H1 (cell line): ENCODE results near the gene TOP3B. TPM values are rescaled to one million over a fixed set of nuclear protein-coding genes. Genes with fewer than 3 reads are reported as not detected.

ENCODE experiments used
- CTCF ChIA-PET: fragments of 300-600 bp; sonication (Branson Sonifier 250); formaldehyde crosslinking; loops from one replicate; lab custom pipeline; 2021; ENCODE audit not compliant: partially characterized antibody; lab: Charles Lee
- POLR2A ChIA-PET: fragments of 300-600 bp; sonication (Branson Sonifier 250); formaldehyde crosslinking; loops from one replicate; lab custom pipeline; 2021; ENCODE audit warnings: inconsistent platforms; ENCODE audit not compliant: partially characterized antibody; lab: Charles Lee
- DNase-seq, 2 experiments: peaks; one replicate each; pipeline versions ENCODE4 v3.0.0 to v3.0.0-alpha.2; 2010 to 2022; ENCODE audit warnings: low spot score in 2 of 2, low read depth in 1 of 2, mixed read lengths in 1 of 2
- FAIRE-seq: peaks from 2 replicates; lab custom pipeline; 2011; peaks lifted over from hg19 to GRCh38; lab: Jason Lieb, UNC
- H2AFZ ChIP-seq: 2 replicates; pipeline ENCODE4 v1.8.1; 2012; ENCODE audit warnings: low read length, inconsistent platforms
- H2AK5ac ChIP-seq: 2 replicates; pipeline ENCODE4 v1.6.1; 2013; ENCODE audit warnings: low read depth, low read length
- H2BK120ac ChIP-seq: replicated peaks from 2 replicates; pipeline ENCODE3; 2013; ENCODE audit warnings: low read depth, low read length, inconsistent platforms
- H2BK12ac ChIP-seq: 2 replicates; pipeline ENCODE4 v1.6.1; 2013; ENCODE audit warnings: low read depth, low read length
- H2BK15ac ChIP-seq: 2 replicates; pipeline ENCODE4 v1.6.1; 2013; ENCODE audit warnings: low read length
- H2BK20ac ChIP-seq: 2 replicates; pipeline ENCODE4 v1.6.1; 2013; ENCODE audit warnings: low read length
- H2BK5ac ChIP-seq: 2 replicates; pipeline ENCODE4 v1.6.1; 2013; ENCODE audit warnings: low read depth, low read length
- H3K14ac ChIP-seq: 2 replicates; pipeline ENCODE4 v1.6.1; 2013; ENCODE audit warnings: inconsistent platforms; ENCODE audit not compliant: insufficient read length
- H3K18ac ChIP-seq: 2 replicates; pipeline ENCODE4 v1.6.1; 2013; ENCODE audit warnings: low read length; ENCODE audit errors: extremely low read depth
- H3K23ac ChIP-seq: 2 replicates; pipeline ENCODE4 v1.6.1; 2013; ENCODE audit warnings: inconsistent platforms; ENCODE audit not compliant: insufficient read length
- H3K23me2 ChIP-seq: 2 replicates; pipeline ENCODE4 v1.6.1; 2013; ENCODE audit warnings: low read depth, low read length
- H3K27ac ChIP-seq: 2 replicates; pipeline ENCODE4 v1.6.1; 2011; ENCODE audit warnings: low read depth, low read length, inconsistent platforms
- H3K27me3 ChIP-seq, 4 experiments: replicated peaks in 1 of 4; 1 replicate in 1 of 4; 2 replicates in 3 of 4; pipeline versions ENCODE4 v1.6.1 to v1.8.1; 2011 to 2013; ENCODE audit warnings: low read length in 3 of 4, mild to moderate bottlenecking in 3 of 4, inconsistent platforms in 2 of 4, mixed read lengths in 2 of 4, moderate library complexity in 1 of 4; ENCODE audit not compliant: control insufficient read depth in 3 of 4, insufficient read depth in 3 of 4; ENCODE audit errors: extremely low read depth in 1 of 4
- H3K36me3 ChIP-seq, 4 experiments: 2 replicates each; pipeline versions ENCODE4 v1.6.1 to v1.8.1; 2011 to 2013; ENCODE audit warnings: mild to moderate bottlenecking in 4 of 4, low read length in 3 of 4, moderate library complexity in 2 of 4, control low read depth in 1 of 4, inconsistent platforms in 1 of 4; ENCODE audit not compliant: insufficient read depth in 4 of 4, control insufficient read depth in 2 of 4
- H3K4ac ChIP-seq: replicated peaks from 2 replicates; pipeline ENCODE3; 2013; ENCODE audit warnings: low read length, low read depth, mixed read lengths, inconsistent platforms; ENCODE audit not compliant: insufficient read length
- H3K4me1 ChIP-seq, 4 experiments: replicated peaks in 1 of 4; 1 replicate in 1 of 4; 2 replicates in 3 of 4; pipeline versions ENCODE4 v1.6.1 to v1.8.1; 2011 to 2013; ENCODE audit warnings: low read length in 3 of 4, inconsistent platforms in 2 of 4, mixed read lengths in 1 of 4; ENCODE audit not compliant: insufficient read depth in 4 of 4, control insufficient read depth in 3 of 4
- H3K4me2 ChIP-seq, 2 experiments: 2 replicates each; pipeline versions ENCODE4 v1.6.1 to v1.8.1; 2011 to 2013; ENCODE audit warnings: low read depth in 2 of 2, low read length in 2 of 2, control low read depth in 1 of 2, inconsistent platforms in 1 of 2, mild to moderate bottlenecking in 1 of 2; ENCODE audit not compliant: insufficient read depth in 1 of 2
- H3K4me3 ChIP-seq, 4 experiments: fragments of 200-600, 300-600 bp in 1 of 4; sonication (generic), shearing (Covaris generic), sonication (Bioruptor Twin) in 1 of 4; 2 replicates each; pipeline versions ENCODE4 v1.5.1 to v1.8.1; 2011 to 2016; ENCODE audit warnings: low read length in 4 of 4, low read depth in 3 of 4, control low read depth in 2 of 4, inconsistent platforms in 2 of 4, mild to moderate bottlenecking in 2 of 4, mixed read lengths in 1 of 4, moderate library complexity in 1 of 4; ENCODE audit not compliant: insufficient read depth in 2 of 4; ENCODE audit errors: extremely low read depth in 1 of 4
- H3K56ac ChIP-seq: replicated peaks from 2 replicates; pipeline ENCODE3; 2013; ENCODE audit warnings: low read depth, mild to moderate bottlenecking, mixed read lengths, low read length, inconsistent platforms; ENCODE audit not compliant: insufficient read length
- H3K79me1 ChIP-seq: 2 replicates; pipeline ENCODE4 v1.6.1; 2013; ENCODE audit warnings: low read depth, low read length, control low read depth
- H3K79me2 ChIP-seq, 2 experiments: 2 replicates each; pipeline versions ENCODE4 v1.6.1 to v1.8.1; 2012 to 2013; ENCODE audit warnings: low read length in 2 of 2, mild to moderate bottlenecking in 2 of 2, inconsistent platforms in 1 of 2; ENCODE audit not compliant: insufficient read depth in 2 of 2, control insufficient read depth in 1 of 2
- H3K9ac ChIP-seq, 4 experiments: replicated peaks in 1 of 4; 1 replicate in 1 of 4; 2 replicates in 3 of 4; pipeline versions ENCODE4 v1.6.1 to v1.8.1; 2011 to 2013; ENCODE audit warnings: low read depth in 3 of 4, low read length in 3 of 4, control low read depth in 2 of 4, mild to moderate bottlenecking in 2 of 4, moderate library complexity in 2 of 4, inconsistent platforms in 1 of 4; ENCODE audit errors: extremely low read depth in 1 of 4
- H3K9me3 ChIP-seq, 2 experiments: 2 replicates each; pipeline versions ENCODE4 v1.6.1 to v1.8.1; 2012 to 2013; ENCODE audit warnings: mild to moderate bottlenecking in 2 of 2, moderate library complexity in 2 of 2, control low read depth in 1 of 2, inconsistent platforms in 1 of 2, low read depth in 1 of 2, low read length in 1 of 2, mixed read lengths in 1 of 2; ENCODE audit not compliant: insufficient read depth in 2 of 2
- H4K20me1 ChIP-seq, 2 experiments: replicated peaks in 1 of 2; 2 replicates each; pipeline versions ENCODE3 to v1.8.1; 2011 to 2013; ENCODE audit warnings: inconsistent platforms in 2 of 2, low read length in 2 of 2, mild to moderate bottlenecking in 1 of 2; ENCODE audit not compliant: insufficient read depth in 2 of 2, control insufficient read depth in 1 of 2
- H4K5ac ChIP-seq: 2 replicates; pipeline ENCODE4 v1.6.1; 2013; ENCODE audit warnings: low read length, low read depth, mixed read lengths, inconsistent platforms; ENCODE audit not compliant: insufficient read length
- H4K8ac ChIP-seq: 2 replicates; pipeline ENCODE4 v1.8.0; 2013; ENCODE audit warnings: mild to moderate bottlenecking, moderate library complexity, low read length, inconsistent platforms; ENCODE audit not compliant: insufficient read depth; ENCODE audit errors: extremely low read depth
- H4K91ac ChIP-seq: replicated peaks from 2 replicates; pipeline ENCODE3; 2013; ENCODE audit warnings: low read length, mixed read lengths, inconsistent platforms; ENCODE audit not compliant: insufficient read length
- RAD21 ChIP-seq, 2 experiments: IDR thresholded peaks in 1 of 2; conservative IDR thresholded peaks in 1 of 2; 2 replicates each; pipeline ENCODE4 v1.6.1; 2011; ENCODE audit warnings: low read depth in 2 of 2, low read length in 2 of 2, improper control_type of control experiment in 1 of 2, inconsistent platforms in 1 of 2, mild to moderate bottlenecking in 1 of 2, moderate library complexity in 1 of 2
- WGBS, 2 experiments: shearing (Covaris generic) in 1 of 2; methylation state at CpG; one replicate each; pipeline versions ENCODE4 v1.1.6 to v1.1.7; 2013 to 2015; ENCODE audit warnings: low lambda C conversion rate in 2 of 2, mixed read lengths in 2 of 2, inconsistent platforms in 1 of 2, low coverage in 1 of 2, missing lambda C conversion rate in 1 of 2; ENCODE audit not compliant: insufficient replicate concordance in 2 of 2, insufficient coverage in 1 of 2, insufficient read length in 1 of 2; ENCODE audit errors: extremely low coverage in 1 of 2, missing lambda C conversion rate in 1 of 2; 5-methylcytosine and 5-hydroxymethylcytosine counted together
- polyA plus RNA-seq, 7 experiments: library from polyadenylated mRNA; depleted of rRNA in 3 of 7; stranded (reverse) in 5 of 7; unstranded in 2 of 7; fragments of >200 nt in 5 of 7; fragments of 200-250 nt in 2 of 7; gene quantifications; 1 replicate in 5 of 7; 2 replicates in 1 of 7; 4 replicates in 1 of 7; pipeline versions ENCODE4 v1.2.1 to v1.2.3, GENCODE V29; 2011 to 2013; ENCODE audit warnings: missing spikeins in 2 of 7, mixed read lengths in 2 of 7
- total RNA-seq: library from RNA; stranded (reverse); fragmentation: NEBNext Ultra II Directional; extraction: Animal tissue kit (Norgen Biotek cat#: 25700); gene quantifications from 2 replicates; pipeline ENCODE4 v1.2.1, GENCODE V29; 2021
- TF ChIP-seq, protein P1 (sequence below): IDR thresholded peaks from 2 replicates; pipeline ENCODE4 v1.6.1; 2011; ENCODE audit warnings: low read depth, mild to moderate bottlenecking, low read length; ENCODE audit not compliant: insufficient read depth
- TF ChIP-seq, protein P2 (sequence below), 3 experiments: IDR thresholded peaks; 1 replicate in 2 of 3; 2 replicates in 1 of 3; pipeline versions ENCODE4 v1.5.1 to v1.6.1; 2011; ENCODE audit warnings: low read length in 3 of 3, mild to moderate bottlenecking in 3 of 3, inconsistent platforms in 2 of 3, low read depth in 1 of 3, moderate library complexity in 1 of 3; ENCODE audit not compliant: insufficient read depth in 1 of 3; ENCODE audit errors: control extremely low read depth in 1 of 3

TOP3B gene
- total and polyA plus RNA-seq, 2 of the 8 experiments (the other 6 are each of a cell fraction or from before 2014, with no cell fraction given): 30.4 to 52.8 TPM

DNA sequence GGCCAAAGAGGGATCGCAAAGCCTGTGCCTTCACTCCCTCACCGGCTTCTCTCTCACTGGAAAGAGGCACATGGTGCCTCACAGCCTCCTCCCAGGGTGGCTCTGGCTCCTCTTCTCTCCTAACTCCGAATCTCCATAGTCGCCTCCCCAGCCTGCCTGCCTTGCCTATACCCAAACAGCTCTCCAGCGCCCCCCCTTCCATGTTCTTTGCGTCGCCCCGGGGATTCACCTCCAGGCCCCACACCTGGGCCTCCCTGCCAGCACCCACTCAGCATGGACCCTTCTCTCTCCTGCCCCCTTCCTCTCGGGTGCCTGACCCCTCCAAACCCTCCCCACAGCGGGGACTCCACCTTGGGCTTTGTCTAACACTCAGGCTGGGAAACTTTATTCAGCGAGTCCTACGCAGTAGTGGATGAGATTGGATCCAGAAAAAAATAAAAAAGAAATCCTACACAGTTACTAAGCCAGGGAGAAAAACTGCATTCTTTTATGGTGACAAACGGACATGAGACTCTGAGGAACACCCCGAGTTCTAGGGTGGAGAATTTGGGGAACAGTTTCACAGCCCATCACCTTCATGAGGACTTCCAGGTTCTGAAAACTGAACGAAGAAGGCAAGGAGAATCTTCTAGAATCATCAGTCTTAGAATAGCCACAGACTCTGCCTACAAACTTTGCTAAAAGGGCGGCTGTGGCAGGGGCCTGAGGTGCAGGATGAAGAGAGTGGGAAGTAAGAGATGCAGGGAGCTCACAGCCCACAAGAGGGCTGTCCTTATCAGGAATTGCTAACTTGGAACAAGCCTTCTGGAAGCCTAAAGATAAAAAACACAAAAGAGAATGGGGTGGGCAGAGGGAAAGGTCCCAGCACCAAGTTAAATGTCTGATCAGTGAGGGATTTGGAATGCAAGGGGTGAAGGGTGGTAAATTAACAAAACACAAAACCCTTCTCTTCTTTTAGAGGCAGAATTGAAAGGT, 35.3 kb downstream of the TOP3B start:
- Histone ChIP-seq H4K5ac (no peak overlapping the region), H3K9ac (no peak overlapping the region), H2BK5ac (no peak overlapping the region), H3K4me2 (no peak overlapping the region; a peak in 1 of 4 replicates), H3K23ac (no peak overlapping the region), H3K36me3 (no peaks in the 10 kb centered on the region), H2AFZ (no peak overlapping the region), H2BK120ac (no peak overlapping the region), H2AK5ac (no peak overlapping the region), H4K20me1 (peaks cover 2 to 11% of the 10 kb centered on the region in 2 experiments), H3K14ac (no peak overlapping the region), H3K23me2 (no peaks in the 10 kb centered on the region; the same call in 1 of the 2 replicates), H3K79me2 (no peaks in the 10 kb centered on the region), H4K8ac (no peak overlapping the region; the same call in 1 of the 2 replicates), H3K4me3 (no peak overlapping the region), H2BK20ac (no peak overlapping the region), H3K18ac (no peak overlapping the region), H4K91ac (no peak overlapping the region), H3K79me1 (no peaks in the 10 kb centered on the region; the same call in 1 of the 2 replicates), H3K56ac (no peak overlapping the region), H3K27me3 (peaks cover 0 to 12% (median 3%) of the 10 kb centered on the region in 4 experiments; a peak in 2 of 7 replicates), H3K4me1 (peaks cover 0 to 13% (median 8%) of the 10 kb centered on the region in 4 experiments; a peak in 5 of 7 replicates), H3K4ac (no peak overlapping the region), H3K27ac (0 out of 2 replicates have a peak overlapping the region, but pooled peaks have one; percentile 16), H2BK15ac (peak overlapping the region; percentile 95; the same call in 1 of the 2 replicates), H3K9me3 (no peaks in the 10 kb centered on the region), H2BK12ac (no peak overlapping the region)
- FAIRE-seq (no peak), DNase-seq (peak in 1 of 2 experiments; percentile 69)
- TF ChIP-seq, protein P1, sequence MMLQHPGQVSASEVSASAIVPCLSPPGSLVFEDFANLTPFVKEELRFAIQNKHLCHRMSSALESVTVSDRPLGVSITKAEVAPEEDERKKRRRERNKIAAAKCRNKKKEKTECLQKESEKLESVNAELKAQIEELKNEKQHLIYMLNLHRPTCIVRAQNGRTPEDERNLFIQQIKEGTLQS: no peak
- TF ChIP-seq, protein P2, sequence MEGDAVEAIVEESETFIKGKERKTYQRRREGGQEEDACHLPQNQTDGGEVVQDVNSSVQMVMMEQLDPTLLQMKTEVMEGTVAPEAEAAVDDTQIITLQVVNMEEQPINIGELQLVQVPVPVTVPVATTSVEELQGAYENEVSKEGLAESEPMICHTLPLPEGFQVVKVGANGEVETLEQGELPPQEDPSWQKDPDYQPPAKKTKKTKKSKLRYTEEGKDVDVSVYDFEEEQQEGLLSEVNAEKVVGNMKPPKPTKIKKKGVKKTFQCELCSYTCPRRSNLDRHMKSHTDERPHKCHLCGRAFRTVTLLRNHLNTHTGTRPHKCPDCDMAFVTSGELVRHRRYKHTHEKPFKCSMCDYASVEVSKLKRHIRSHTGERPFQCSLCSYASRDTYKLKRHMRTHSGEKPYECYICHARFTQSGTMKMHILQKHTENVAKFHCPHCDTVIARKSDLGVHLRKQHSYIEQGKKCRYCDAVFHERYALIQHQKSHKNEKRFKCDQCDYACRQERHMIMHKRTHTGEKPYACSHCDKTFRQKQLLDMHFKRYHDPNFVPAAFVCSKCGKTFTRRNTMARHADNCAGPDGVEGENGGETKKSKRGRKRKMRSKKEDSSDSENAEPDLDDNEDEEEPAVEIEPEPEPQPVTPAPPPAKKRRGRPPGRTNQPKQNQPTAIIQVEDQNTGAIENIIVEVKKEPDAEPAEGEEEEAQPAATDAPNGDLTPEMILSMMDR (IDR thresholded peaks at IDR 0.05; ENCODE audit: control extremely low read depth in 1 of 3, insufficient read depth in 1 of 3, low read depth in 1 of 3, low read length in 3 of 3): peak; percentile 31 to 50 (median 49)
- peak; percentile 36 to 47 for TF ChIP-seq RAD21 (IDR thresholded peaks at IDR 0.05 in 1 of 2, conservative IDR thresholded peaks at IDR 0.05 in 1 of 2; ENCODE audit: low read depth in 2 of 2, low read length in 2 of 2)
- ChIA-PET CTCF (interaction anchor here (0.6 to 8.0 kb wide), 13 partner anchors 9 to 1259 kb away, joined by 3 to 60 read pairs (median 4); no protein-coding TSS in a partner anchor), POLR2A (no interaction called here)
- 62% methylated on average over 16 of the region's 16 CpGs; no CpG with 5 or more reads in 1 of the 2 experiments for WGBS, 2 experiments
